H54 (cell line): ENCODE data around the gene ELMO1.

Experiments
- DNase-seq: peaks from one replicate; pipeline ENCODE4 v3.0.0; 2011; ENCODE audit warnings: low spot score, mixed read lengths; ENCODE audit not compliant: insufficient read length
- FAIRE-seq: peaks from 3 replicates; lab custom pipeline; 2011; peaks lifted over from hg19 to GRCh38; lab: Jason Lieb, UNC
- POLR2A ChIP-seq: IDR thresholded peaks from 2 replicates; pipeline ENCODE4 v1.6.1; 2011; ENCODE audit warnings: low read depth, mild to moderate bottlenecking, low read length

ELMO1 gene

GRCh38 chr7:37068902-37069301, 379.8 kb downstream of the ELMO1 start:
- FAIRE-seq (no peak), DNase-seq (no peak)
- TF ChIP-seq POLR2A: no peak

- FAIRE-seq (no peak), DNase-seq (no peak)
- no peak for TF ChIP-seq POLR2A
These were observed 380.6 kb downstream of the ELMO1 start for GRCh38 chr7:37068038-37068437.

DNA sequence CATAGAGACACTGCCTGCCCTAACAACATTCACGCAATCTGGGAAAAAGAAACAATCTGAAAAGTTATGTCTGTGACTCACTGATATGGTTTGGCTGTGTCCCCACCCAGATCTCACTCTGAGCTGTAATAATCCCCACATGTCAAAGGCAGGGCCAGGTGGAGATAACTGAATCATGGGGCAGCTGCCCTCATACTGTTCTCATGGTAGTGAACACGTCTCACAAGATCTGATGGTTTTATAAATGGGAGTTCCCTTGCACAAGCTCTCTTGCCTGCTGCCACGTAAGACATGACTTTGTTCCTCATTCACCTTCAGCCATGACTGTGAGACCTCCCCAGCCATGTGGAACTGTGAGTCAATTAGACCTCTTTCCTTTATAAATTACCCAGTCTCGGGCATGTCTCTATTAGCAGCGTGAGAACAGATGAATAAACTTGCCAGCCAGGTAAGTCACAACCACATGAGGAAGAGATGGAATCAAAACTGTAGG, 382.8 kb downstream of the ELMO1 start:
- no peak for FAIRE-seq
- no peak for TF ChIP-seq POLR2A
- DNase-seq: no peak

GRCh38 chr7:37062560-37062859, 386.2 kb downstream of the ELMO1 start:
- no peak for TF ChIP-seq POLR2A
- no peak for FAIRE-seq
- no peak for DNase-seq

DNA sequence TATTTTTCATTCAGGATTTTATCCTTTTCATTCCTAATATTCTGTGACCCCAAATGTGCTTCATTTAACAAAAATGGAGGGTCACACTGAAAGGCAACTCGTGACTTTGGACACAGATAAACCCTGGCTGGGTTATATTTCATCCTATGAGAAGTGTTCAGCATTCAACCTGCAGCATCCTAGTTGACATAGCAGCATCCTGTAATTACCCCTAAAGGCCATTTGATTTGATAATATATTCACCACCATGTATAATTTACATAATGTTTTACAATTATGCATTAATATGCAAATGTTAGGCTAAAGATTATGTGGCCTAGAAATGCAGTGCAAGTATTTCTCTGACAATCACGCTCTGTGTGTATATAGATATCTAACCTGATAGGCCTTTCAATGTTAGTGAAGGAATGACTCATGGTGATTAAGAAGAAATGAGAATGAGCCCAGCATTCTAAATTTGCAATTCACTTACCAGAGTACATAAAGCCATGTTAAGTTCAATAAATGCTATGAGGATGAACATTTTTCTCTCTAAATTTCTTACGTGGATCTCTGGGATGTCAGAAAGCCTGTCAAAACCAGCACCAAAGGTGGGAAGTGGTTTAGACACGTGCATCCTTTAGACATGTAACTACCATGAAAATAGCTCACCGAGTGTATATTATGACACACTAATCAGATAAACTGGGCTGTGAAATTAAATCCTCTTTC, 386.7 kb downstream of the ELMO1 start:
- FAIRE-seq (no peak), DNase-seq (no peak)
- TF ChIP-seq POLR2A: no peak

DNA sequence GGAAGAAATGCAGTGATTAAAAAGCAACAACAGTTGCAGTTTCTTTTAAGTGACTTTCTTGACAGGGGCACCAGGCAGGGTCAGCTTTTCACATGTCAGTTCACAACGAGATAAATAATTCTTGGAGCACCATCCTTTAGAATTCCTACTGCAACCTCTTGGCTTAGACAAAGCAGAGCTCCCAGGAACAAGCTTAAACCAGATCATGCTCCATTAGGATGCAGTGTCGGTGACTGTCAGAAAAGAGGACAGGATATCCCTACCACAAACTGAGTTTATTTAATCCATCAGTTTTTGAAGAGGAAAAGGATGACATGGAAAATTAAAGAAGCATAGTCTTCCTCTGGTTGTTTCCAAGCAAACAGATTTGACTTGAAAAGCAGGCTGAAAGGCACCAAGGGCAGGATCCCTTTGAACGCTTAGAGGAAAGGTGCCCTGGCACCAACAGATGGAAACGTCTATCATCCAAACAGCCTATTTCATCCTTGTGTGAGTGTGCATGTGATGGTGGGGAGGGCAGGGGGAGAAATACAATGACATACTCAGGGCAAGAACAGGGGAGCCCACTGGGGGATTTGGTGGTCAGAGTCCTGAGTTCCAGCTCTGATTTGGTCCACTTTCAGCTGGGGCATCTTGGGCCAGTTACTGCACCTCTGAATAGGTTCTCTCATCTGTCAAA, 392.3 kb downstream of the ELMO1 start:
- TF ChIP-seq POLR2A: no peak
- DNase-seq (no peak), FAIRE-seq (no peak)

- no peak for TF ChIP-seq POLR2A
- FAIRE-seq (no peak), DNase-seq (no peak)
These were observed 393.9 kb downstream of the ELMO1 start for GRCh38 chr7:37054624-37055241.

DNA sequence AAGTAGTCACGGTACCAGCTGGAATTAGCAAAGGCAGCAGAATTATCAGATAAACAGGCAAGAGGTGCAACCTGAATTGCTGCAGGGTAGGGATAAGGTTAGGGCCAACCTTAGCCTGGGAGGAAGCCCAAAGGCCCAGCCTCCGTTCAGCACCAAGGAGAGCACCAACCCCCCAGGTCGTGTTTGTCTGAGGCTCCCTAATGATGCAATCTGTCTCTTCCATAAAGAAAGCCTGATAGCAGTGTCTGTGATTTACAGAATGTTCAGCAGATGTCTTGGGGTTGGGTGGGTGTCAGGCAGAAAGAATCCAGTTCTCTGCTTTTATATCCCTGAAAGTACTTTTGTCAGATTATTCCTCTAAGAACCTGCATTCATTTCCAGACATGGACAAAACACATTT, 396.0 kb downstream of the ELMO1 start:
- TF ChIP-seq POLR2A: no peak
- FAIRE-seq (no peak), DNase-seq (peak; percentile 61)

DNA sequence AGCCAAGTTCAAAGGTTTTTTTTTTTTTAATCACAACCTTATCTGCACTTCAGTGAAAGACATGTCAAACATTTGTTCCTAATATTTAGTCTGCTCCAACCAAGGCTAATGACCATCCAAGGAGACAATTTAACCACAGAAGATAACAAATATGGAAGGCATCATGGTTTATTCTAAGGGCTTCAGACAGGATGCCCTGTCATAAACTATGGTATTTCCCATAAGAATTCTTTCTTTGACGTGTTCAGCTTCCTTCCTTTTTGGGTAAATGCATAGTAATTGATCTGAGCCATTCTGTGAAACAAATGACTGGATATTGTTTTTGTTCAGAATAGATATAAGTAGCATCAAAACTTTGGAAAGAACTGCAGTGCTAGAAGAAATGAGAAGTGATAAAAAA, 397.9 kb downstream of the ELMO1 start:
- FAIRE-seq (no peak), DNase-seq (no peak)
- TF ChIP-seq POLR2A: no peak

DNA sequence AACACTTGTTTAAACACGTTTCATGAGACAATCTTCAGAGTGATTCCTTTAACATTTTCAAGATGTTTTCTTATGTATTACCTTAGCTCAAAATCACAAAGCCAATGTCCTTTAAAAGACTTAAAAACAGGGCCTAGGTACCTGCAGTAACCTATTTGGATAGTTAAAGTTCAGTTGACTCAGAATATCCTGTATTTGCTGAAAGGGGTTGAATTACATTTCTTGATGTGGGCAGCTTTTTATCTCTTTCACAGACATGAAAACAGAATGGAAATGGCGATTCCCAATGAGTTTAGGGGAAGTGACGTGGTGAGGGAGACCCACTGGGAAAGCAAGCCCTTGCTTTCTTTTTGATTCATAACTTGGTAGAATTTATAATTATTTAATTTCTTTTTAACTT, 400.0 kb downstream of the ELMO1 start:
- TF ChIP-seq POLR2A: no peak
- FAIRE-seq (no peak), DNase-seq (no peak)

GRCh38 chr7:37047260-37047659, 401.4 kb downstream of the ELMO1 start:
- TF ChIP-seq POLR2A: no peak
- FAIRE-seq: no peak
- no peak for DNase-seq

DNA sequence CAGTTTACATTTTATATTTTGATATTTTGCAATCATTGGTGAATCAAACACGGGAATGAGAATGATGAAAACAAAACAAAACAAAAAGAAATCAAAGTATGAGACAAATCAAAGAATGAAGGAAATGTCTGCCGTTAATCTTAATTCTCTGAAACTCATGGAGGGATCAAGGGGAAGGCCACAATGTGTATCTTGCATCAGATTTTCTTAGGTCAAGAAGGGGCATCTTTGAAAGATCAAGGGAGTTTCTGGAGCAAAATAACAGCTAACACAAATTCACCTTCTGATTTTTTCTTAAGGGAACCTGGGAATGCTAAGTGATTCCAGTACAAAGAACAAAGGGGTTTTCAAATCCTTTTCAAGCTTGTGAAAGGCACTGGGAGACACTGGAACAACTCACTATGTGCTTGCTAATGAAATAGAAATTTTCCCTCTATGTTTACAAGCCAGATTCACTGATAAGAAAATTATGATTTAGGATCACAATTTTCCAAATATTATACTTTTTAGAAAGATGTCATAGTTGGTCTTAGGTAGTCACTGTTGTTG, 402.1 kb downstream of the ELMO1 start:
- DNase-seq: no peak
- TF ChIP-seq POLR2A: no peak
- no peak for FAIRE-seq

- FAIRE-seq: no peak
- no peak for DNase-seq
- no peak for TF ChIP-seq POLR2A
These were observed 402.9 kb downstream of the ELMO1 start for GRCh38 chr7:37045681-37046179.

GRCh38 chr7:37041461-37041860, 407.2 kb downstream of the ELMO1 start:
- no peak for DNase-seq
- TF ChIP-seq POLR2A: no peak
- FAIRE-seq: no peak
